IMR-90 (cell line): ENCODE data around the gene NHEJ1. TPM values are rescaled to one million over a fixed set of nuclear protein-coding genes. Genes with fewer than 3 reads are reported as not detected.
A peak's percentile ranks its signal among the peaks of the same experiment; 100 is the strongest.

Source experiments
- ATAC-seq: fragments of 200-7000 bp; cut with Tn5 transposase; 2 replicates; pipeline ENCODE4 v1.9.1; 2020; ENCODE audit warnings: low read depth, mild to moderate bottlenecking, moderate library complexity
- BruUV-seq: library from RNA; stranded (reverse); fragments of 400-500 nt; replicated peaks from 2 replicates; lab custom pipeline; 2021; lab: Mats Ljungman, UMichigan
- CTCF ChIA-PET: fragments of 300-600 bp; formaldehyde crosslinking; extraction: SDS; loops from one replicate; lab custom pipeline; 2021; ENCODE audit warnings: antibody characterized with exemption; lab: Yijun Ruan, JAX
- POLR2A ChIA-PET: fragments of 300-600 bp; sonication (Branson Sonifier 250); formaldehyde crosslinking; loops from one replicate; lab custom pipeline; 2022; ENCODE audit warnings: antibody characterized with exemption; ENCODE audit not compliant: unreplicated experiment; lab: Charles Lee
- DNase-seq: peaks from one replicate; pipeline ENCODE4 v3.0.0; 2013
- H2AFZ ChIP-seq: replicated peaks from 2 replicates; pipeline ENCODE3; 2013; ENCODE audit warnings: low read length, mild to moderate bottlenecking; ENCODE audit not compliant: poor library complexity
- H2AK5ac ChIP-seq: 2 replicates; pipeline ENCODE4 v1.6.1; 2013; ENCODE audit warnings: low read depth, low read length, inconsistent platforms
- H2AK9ac ChIP-seq: replicated peaks from 2 replicates; pipeline ENCODE3; 2013; ENCODE audit warnings: mild to moderate bottlenecking, low read depth, low read length, moderate library complexity; ENCODE audit not compliant: poor library complexity
- H2BK120ac ChIP-seq: 2 replicates; pipeline ENCODE4 v1.6.1; 2013; ENCODE audit warnings: low read depth, low read length, inconsistent platforms
- H2BK15ac ChIP-seq: 3 replicates; pipeline ENCODE4 v1.6.1; 2013; ENCODE audit warnings: low read depth, low read length, inconsistent platforms
- H2BK20ac ChIP-seq: 2 replicates; pipeline ENCODE4 v1.6.1; 2013; ENCODE audit warnings: low read depth, mild to moderate bottlenecking, inconsistent platforms, low read length, moderate library complexity
- H2BK5ac ChIP-seq: 2 replicates; pipeline ENCODE4 v1.6.1; 2013; ENCODE audit warnings: mild to moderate bottlenecking, low read depth, low read length, inconsistent platforms; ENCODE audit not compliant: poor library complexity, severe bottlenecking
- H3K14ac ChIP-seq: replicated peaks from 2 replicates; pipeline ENCODE4 v1.6.1; 2013; ENCODE audit warnings: low read depth, low read length, inconsistent platforms
- H3K18ac ChIP-seq: 2 replicates; pipeline ENCODE4 v1.6.1; 2013; ENCODE audit warnings: low read depth, low read length, control low read depth
- H3K23ac ChIP-seq: 2 replicates; pipeline ENCODE4 v1.6.1; 2013; ENCODE audit warnings: low read depth, low read length, inconsistent platforms
- H3K27ac ChIP-seq: 2 replicates; pipeline ENCODE4 v1.5.1; 2013; ENCODE audit warnings: mild to moderate bottlenecking, control low read depth, low read length; ENCODE audit not compliant: insufficient read depth
- H3K27me3 ChIP-seq: 2 replicates; pipeline ENCODE4 v1.6.1; 2013; ENCODE audit warnings: low read length; ENCODE audit not compliant: control insufficient read depth, insufficient read depth
- H3K36me3 ChIP-seq: 2 replicates; pipeline ENCODE4 v1.6.1; 2013; ENCODE audit warnings: low read length, mixed read lengths; ENCODE audit not compliant: control insufficient read depth, insufficient read depth
- H3K4ac ChIP-seq: 2 replicates; pipeline ENCODE4 v1.6.1; 2013; ENCODE audit warnings: low read depth, low read length, inconsistent platforms
- H3K4me1 ChIP-seq: 2 replicates; pipeline ENCODE4 v1.6.1; 2013; ENCODE audit warnings: low read length, mixed read lengths; ENCODE audit not compliant: control insufficient read depth, insufficient read depth
- H3K4me2 ChIP-seq: 2 replicates; pipeline ENCODE4 v1.6.1; 2013; ENCODE audit warnings: low read depth, mild to moderate bottlenecking, control low read depth, low read length, moderate library complexity
- H3K4me3 ChIP-seq: 2 replicates; pipeline ENCODE4 v1.5.1; 2013; ENCODE audit warnings: low read depth, mild to moderate bottlenecking, control low read depth, low read length, moderate library complexity; ENCODE audit not compliant: insufficient read depth
- H3K56ac ChIP-seq: 2 replicates; pipeline ENCODE4 v1.6.1; 2013; ENCODE audit warnings: low read length, inconsistent platforms; ENCODE audit not compliant: insufficient read depth; ENCODE audit errors: extremely low read depth
- H3K79me1 ChIP-seq, 2 experiments: 2 replicates each; pipeline ENCODE4 v1.6.1; 2013; ENCODE audit warnings: low read length in 2 of 2, inconsistent platforms in 1 of 2, low read depth in 1 of 2
- H3K9ac ChIP-seq: 2 replicates; pipeline ENCODE4 v1.6.1; 2013; ENCODE audit warnings: low read depth, low read length, control low read depth
- H3K9me1 ChIP-seq: 2 replicates; pipeline ENCODE4 v1.6.1; 2013; ENCODE audit warnings: low read length, inconsistent platforms; ENCODE audit not compliant: insufficient read depth
- H3K9me3 ChIP-seq: 2 replicates; pipeline ENCODE4 v1.6.1; 2013; ENCODE audit warnings: low read length; ENCODE audit not compliant: control insufficient read depth, insufficient read depth
- H4K20me1 ChIP-seq: 2 replicates; pipeline ENCODE4 v1.6.1; 2013; ENCODE audit warnings: low read length, inconsistent platforms; ENCODE audit not compliant: insufficient read depth
- H4K5ac ChIP-seq: 2 replicates; pipeline ENCODE4 v1.6.1; 2013; ENCODE audit warnings: mild to moderate bottlenecking, low read depth, low read length, control low read depth
- H4K8ac ChIP-seq, 2 experiments: 2 replicates each; pipeline ENCODE4 v1.6.1; 2013; ENCODE audit warnings: low read depth in 2 of 2, low read length in 2 of 2, control low read depth in 1 of 2, inconsistent platforms in 1 of 2
- H4K91ac ChIP-seq: 2 replicates; pipeline ENCODE4 v1.6.1; 2013; ENCODE audit warnings: low read depth, low read length, inconsistent platforms; ENCODE audit not compliant: insufficient read depth
- CEBPB ChIP-seq: IDR thresholded peaks from 2 replicates; pipeline ENCODE4 v1.6.1; 2012; ENCODE audit warnings: low read depth, low read length, improper control_type of control experiment
- CHD1 ChIP-seq: IDR thresholded peaks from 2 replicates; pipeline ENCODE4 v1.6.1; 2012; ENCODE audit warnings: low read depth, low read length, improper control_type of control experiment
- FOS ChIP-seq: fragments of 150-350 bp; IDR thresholded peaks from 2 replicates; pipeline ENCODE4 v1.6.1; 2016; ENCODE audit warnings: low read depth, low read length
- MAFK ChIP-seq: IDR thresholded peaks from 2 replicates; pipeline ENCODE4 v1.6.1; 2012; ENCODE audit warnings: low read depth, low read length, improper control_type of control experiment
- MAZ ChIP-seq: IDR thresholded peaks from 2 replicates; pipeline ENCODE4 v1.6.1; 2012; ENCODE audit warnings: low read depth, mild to moderate bottlenecking, low read length, improper control_type of control experiment, moderate library complexity, borderline replicate concordance
- MXI1 ChIP-seq: IDR thresholded peaks from 2 replicates; pipeline ENCODE4 v1.6.1; 2012; ENCODE audit warnings: low read depth, mild to moderate bottlenecking, low read length, moderate library complexity, borderline replicate concordance
- POLR2A ChIP-seq: IDR thresholded peaks from 2 replicates; pipeline ENCODE4 v1.6.1; 2012; ENCODE audit warnings: mild to moderate bottlenecking, low read depth, low read length
- RAD21 ChIP-seq: IDR thresholded peaks from 2 replicates; pipeline ENCODE4 v1.6.1; 2012; ENCODE audit warnings: low read length, improper control_type of control experiment
- SMC3 ChIP-seq: fragments of 150-350 bp; IDR thresholded peaks from 2 replicates; pipeline ENCODE4 v1.6.1; 2016; ENCODE audit warnings: low read depth, mild to moderate bottlenecking, antibody characterized with exemption, low read length, moderate library complexity
- WGBS, 2 experiments: methylation state at CpG; one replicate each; pipeline versions ENCODE4 v1.1.5 to v1.1.7; 2013; ENCODE audit warnings: missing lambda C conversion rate in 2 of 2; ENCODE audit not compliant: insufficient read length in 1 of 2; ENCODE audit errors: extremely low coverage in 2 of 2; 5-methylcytosine and 5-hydroxymethylcytosine counted together
- dilution Hi-C: fragments of 300-500 bp; cut with HindIII; formaldehyde crosslinking; loops from one replicate; pipeline ENCODE4 v1.14.3; 2018; ENCODE audit warnings: low sequenced_read_pairs; ENCODE audit not compliant: unreplicated experiment
- in situ Hi-C: fragments of 300-500 bp; cut with MboI; formaldehyde crosslinking; loops from 3 replicates; pipeline ENCODE4 v1.14.3; 2019; ENCODE audit warnings: low sequenced_read_pairs, inconsistent platforms, mixed read lengths
- intact Hi-C: fragments of 100-400 bp; cut with micrococcal nuclease; formaldehyde crosslinking; loops from 2 replicates; pipeline ENCODE4 v1.10.0; 2022
- polyA plus RNA-seq, 3 experiments: library from polyadenylated mRNA; depleted of rRNA; stranded (reverse); fragments of >200 nt; gene quantifications; 2 replicates each; pipeline ENCODE4 v1.2.3, GENCODE V29; 2012; ENCODE audit warnings: low replicate concordance in 1 of 3
- total RNA-seq: library from RNA; depleted of rRNA; stranded (reverse); fragments of >200 nt; gene quantifications from 2 replicates; pipeline ENCODE4 v1.2.3, GENCODE V29; 2012
- TF ChIP-seq, protein P1 (sequence below): conservative IDR thresholded peaks from 2 replicates; pipeline ENCODE4 v1.5.1; 2012; ENCODE audit warnings: mild to moderate bottlenecking, low read depth, low read length, improper control_type of control experiment
- TF ChIP-seq, protein P2 (sequence below): fragments of 150-350 bp; IDR thresholded peaks from 2 replicates; pipeline ENCODE4 v1.6.1; 2016; ENCODE audit warnings: low read depth, mild to moderate bottlenecking, low read length, moderate library complexity, borderline replicate concordance

NHEJ1 gene
- total and polyA plus RNA-seq, 2 of the 4 experiments (the other 2 are of a cell fraction) = 12.5 to 23.1 TPM

DNA sequence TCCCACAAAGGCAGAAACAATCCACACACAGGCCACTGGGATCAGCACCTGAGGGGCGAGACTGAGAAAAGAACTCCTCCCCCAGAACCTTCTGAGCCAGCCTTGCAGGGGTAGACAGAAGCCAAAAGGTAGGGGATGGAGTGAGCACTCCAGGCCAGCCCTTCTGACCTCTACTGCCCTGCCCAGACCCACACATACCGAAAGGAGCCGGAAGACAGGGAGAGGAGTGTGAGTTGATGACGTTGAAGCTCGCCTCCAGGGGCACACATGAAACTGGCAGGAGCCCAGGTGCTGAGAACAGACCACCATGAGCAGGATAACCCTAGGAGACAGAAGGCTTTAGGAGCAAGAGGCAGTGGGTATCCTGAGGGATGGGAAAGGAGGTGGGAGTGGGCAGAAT lies 7.4 kb upstream of the NHEJ1 start:
- no TSS peak for BruUV-seq
- intact Hi-C loops = no loop called here
- Histone ChIP-seq H4K91ac (no peak overlapping the region), H2BK20ac (no peak overlapping the region), H3K18ac (no peak overlapping the region), H3K9me3 (no peaks in the 10 kb centered on the region), H2AK9ac (peak overlapping the region; percentile 52), H3K9ac (no peak overlapping the region), H3K56ac (no peak overlapping the region), H2BK15ac (no peak overlapping the region), H2AK5ac (no peak overlapping the region), H3K27ac (no peak overlapping the region), H3K36me3 (peaks cover 7% of the 10 kb centered on the region; the same call in 1 of the 2 replicates), H3K79me1 (no peaks in the 10 kb centered on the region), H4K20me1 (peaks cover 7% of the 10 kb centered on the region; the same call in 1 of the 2 replicates), H2BK120ac (no peak overlapping the region), H3K4me3 (no peak overlapping the region), H3K9me1 (0 out of 2 replicates have a peak, but pooled peaks cover 4% of the 10 kb centered on the region), H3K4ac (no peak overlapping the region), H2AFZ (no peak overlapping the region), H3K14ac (no peak overlapping the region), H3K4me2 (no peak overlapping the region), H3K4me1 (peaks cover 3% of the 10 kb centered on the region; the same call in 1 of the 2 replicates), H4K5ac (no peak overlapping the region), H2BK5ac (no peak overlapping the region), H4K8ac (no peak overlapping the region), H3K23ac (no peak overlapping the region), H3K27me3 (no peaks in the 10 kb centered on the region)
- in situ Hi-C loops = no loop called here
- dilution Hi-C loops = no loop called here
- CTCF ChIA-PET = no interaction called here
- TF ChIP-seq RAD21 (no peak), MAFK (no peak), CHD1 (no peak), SMC3 (no peak), MAZ (no peak), MXI1 (no peak), FOS (no peak), POLR2A (no peak), CEBPB (no peak)
- TF ChIP-seq, protein P1, sequence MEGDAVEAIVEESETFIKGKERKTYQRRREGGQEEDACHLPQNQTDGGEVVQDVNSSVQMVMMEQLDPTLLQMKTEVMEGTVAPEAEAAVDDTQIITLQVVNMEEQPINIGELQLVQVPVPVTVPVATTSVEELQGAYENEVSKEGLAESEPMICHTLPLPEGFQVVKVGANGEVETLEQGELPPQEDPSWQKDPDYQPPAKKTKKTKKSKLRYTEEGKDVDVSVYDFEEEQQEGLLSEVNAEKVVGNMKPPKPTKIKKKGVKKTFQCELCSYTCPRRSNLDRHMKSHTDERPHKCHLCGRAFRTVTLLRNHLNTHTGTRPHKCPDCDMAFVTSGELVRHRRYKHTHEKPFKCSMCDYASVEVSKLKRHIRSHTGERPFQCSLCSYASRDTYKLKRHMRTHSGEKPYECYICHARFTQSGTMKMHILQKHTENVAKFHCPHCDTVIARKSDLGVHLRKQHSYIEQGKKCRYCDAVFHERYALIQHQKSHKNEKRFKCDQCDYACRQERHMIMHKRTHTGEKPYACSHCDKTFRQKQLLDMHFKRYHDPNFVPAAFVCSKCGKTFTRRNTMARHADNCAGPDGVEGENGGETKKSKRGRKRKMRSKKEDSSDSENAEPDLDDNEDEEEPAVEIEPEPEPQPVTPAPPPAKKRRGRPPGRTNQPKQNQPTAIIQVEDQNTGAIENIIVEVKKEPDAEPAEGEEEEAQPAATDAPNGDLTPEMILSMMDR = no peak
- TF ChIP-seq, protein P2, sequence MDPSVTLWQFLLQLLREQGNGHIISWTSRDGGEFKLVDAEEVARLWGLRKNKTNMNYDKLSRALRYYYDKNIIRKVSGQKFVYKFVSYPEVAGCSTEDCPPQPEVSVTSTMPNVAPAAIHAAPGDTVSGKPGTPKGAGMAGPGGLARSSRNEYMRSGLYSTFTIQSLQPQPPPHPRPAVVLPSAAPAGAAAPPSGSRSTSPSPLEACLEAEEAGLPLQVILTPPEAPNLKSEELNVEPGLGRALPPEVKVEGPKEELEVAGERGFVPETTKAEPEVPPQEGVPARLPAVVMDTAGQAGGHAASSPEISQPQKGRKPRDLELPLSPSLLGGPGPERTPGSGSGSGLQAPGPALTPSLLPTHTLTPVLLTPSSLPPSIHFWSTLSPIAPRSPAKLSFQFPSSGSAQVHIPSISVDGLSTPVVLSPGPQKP = no peak
- POLR2A ChIA-PET = no interaction called here
- ATAC-seq = no peak
- DNase-seq = no peak
- WGBS, 2 experiments = no CpG with 5 or more reads among the region's 5 CpGs
